Mesothelial cell of epicardium (in vitro differentiated cells): ENCODE results near the gene SVOP. TPM values are rescaled to one million over a fixed set of nuclear protein-coding genes. Genes with fewer than 3 reads are reported as not detected.

Experiments
- DNase-seq, 2 experiments: peaks; one replicate each; pipeline ENCODE4 v3.0.0; 2021; ENCODE audit warnings: low spot score in 2 of 2; ENCODE audit not compliant: unreplicated experiment in 2 of 2
- H3K27ac Mint-ChIP-seq: 2 replicates; pipeline ENCODE4 v1.8.0; 2021; ENCODE audit warnings: mixed read lengths
- H3K27me3 Mint-ChIP-seq: 2 replicates; pipeline ENCODE4 v1.8.0; 2021; ENCODE audit warnings: low read depth, mixed read lengths
- H3K36me3 Mint-ChIP-seq: 2 replicates; pipeline ENCODE4 v1.8.0; 2021; ENCODE audit warnings: mixed read lengths
- H3K4me1 Mint-ChIP-seq: 2 replicates; pipeline ENCODE4 v1.8.0; 2021; ENCODE audit warnings: mixed read lengths
- H3K4me3 Mint-ChIP-seq: 2 replicates; pipeline ENCODE4 v1.8.0; 2021; ENCODE audit warnings: mild to moderate bottlenecking, moderate library complexity, mixed read lengths
- H3K9me3 Mint-ChIP-seq: 2 replicates; pipeline ENCODE4 v1.8.0; 2021; ENCODE audit warnings: mixed read lengths
- total RNA-seq: library from RNA; stranded (reverse); gene quantifications from 3 replicates; pipeline ENCODE4 v1.2.1, GENCODE V29; 2021
- TF ChIP-seq, protein P1 (sequence below): fragments of 200-600 bp; sonication (generic); IDR thresholded peaks from one replicate; pipeline ENCODE4 v1.5.0; 2021; ENCODE audit warnings: antibody characterized with exemption; ENCODE audit not compliant: unreplicated experiment

Gene SVOP
- total RNA-seq, 1 donor from 2014 or later = not detected

DNA sequence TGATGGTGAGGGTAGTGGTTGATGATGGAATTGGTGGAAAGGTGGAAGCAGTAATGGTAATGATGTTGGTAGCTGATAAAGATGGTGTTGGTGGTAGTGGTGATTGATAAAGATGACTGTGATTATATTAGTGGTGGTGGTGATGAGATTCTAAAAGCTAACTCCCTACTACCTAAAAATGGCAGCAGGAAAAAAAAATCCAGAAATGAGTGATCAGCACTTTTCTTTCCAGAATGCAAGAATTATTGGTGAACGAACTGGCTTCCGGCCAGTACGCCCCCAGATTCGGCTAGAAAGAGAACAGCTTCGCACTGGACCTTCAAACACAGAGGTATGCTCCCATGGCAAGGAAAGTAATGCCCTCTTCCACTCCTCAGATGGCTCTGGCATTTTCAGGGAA lies 121.7 kb downstream of the SVOP start:
- Mint-ChIP-seq H3K36me3 (no peaks in the 10 kb centered on the region), H3K27me3 (peaks cover 13% of the 10 kb centered on the region), H3K4me3 (no peak overlapping the region), H3K4me1 (no peaks in the 10 kb centered on the region), H3K9me3 (no peaks in the 10 kb centered on the region), H3K27ac (no peak overlapping the region)
- TF ChIP-seq, protein P1, sequence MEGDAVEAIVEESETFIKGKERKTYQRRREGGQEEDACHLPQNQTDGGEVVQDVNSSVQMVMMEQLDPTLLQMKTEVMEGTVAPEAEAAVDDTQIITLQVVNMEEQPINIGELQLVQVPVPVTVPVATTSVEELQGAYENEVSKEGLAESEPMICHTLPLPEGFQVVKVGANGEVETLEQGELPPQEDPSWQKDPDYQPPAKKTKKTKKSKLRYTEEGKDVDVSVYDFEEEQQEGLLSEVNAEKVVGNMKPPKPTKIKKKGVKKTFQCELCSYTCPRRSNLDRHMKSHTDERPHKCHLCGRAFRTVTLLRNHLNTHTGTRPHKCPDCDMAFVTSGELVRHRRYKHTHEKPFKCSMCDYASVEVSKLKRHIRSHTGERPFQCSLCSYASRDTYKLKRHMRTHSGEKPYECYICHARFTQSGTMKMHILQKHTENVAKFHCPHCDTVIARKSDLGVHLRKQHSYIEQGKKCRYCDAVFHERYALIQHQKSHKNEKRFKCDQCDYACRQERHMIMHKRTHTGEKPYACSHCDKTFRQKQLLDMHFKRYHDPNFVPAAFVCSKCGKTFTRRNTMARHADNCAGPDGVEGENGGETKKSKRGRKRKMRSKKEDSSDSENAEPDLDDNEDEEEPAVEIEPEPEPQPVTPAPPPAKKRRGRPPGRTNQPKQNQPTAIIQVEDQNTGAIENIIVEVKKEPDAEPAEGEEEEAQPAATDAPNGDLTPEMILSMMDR = no peak
- no peak for DNase-seq

DNA sequence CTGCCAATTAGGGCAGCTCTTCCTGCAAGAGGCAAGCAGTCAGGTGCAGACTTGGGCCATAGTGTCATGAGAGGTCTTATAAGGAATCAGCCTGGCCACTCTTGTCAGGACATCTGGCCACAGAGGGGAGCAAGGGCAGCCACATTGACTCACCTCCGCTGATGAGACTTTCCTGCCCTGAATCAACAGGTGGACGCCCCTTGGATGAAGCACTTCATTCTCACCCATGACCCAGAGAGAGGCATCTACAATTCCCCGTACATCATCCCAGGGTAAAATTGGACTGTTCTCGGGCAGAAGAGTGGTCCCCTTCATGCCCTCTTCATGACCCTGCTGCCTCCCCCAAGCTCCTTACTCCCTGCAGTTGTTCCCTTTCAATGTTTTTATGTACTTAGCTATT lies 124.1 kb downstream of the SVOP start:
- Mint-ChIP-seq H3K4me3 (no peak overlapping the region), H3K9me3 (no peaks in the 10 kb centered on the region), H3K4me1 (no peaks in the 10 kb centered on the region), H3K27me3 (peaks cover 15% of the 10 kb centered on the region), H3K36me3 (no peaks in the 10 kb centered on the region), H3K27ac (no peak overlapping the region)
- DNase-seq = no peak
- TF ChIP-seq, protein P1 = no peak

DNA sequence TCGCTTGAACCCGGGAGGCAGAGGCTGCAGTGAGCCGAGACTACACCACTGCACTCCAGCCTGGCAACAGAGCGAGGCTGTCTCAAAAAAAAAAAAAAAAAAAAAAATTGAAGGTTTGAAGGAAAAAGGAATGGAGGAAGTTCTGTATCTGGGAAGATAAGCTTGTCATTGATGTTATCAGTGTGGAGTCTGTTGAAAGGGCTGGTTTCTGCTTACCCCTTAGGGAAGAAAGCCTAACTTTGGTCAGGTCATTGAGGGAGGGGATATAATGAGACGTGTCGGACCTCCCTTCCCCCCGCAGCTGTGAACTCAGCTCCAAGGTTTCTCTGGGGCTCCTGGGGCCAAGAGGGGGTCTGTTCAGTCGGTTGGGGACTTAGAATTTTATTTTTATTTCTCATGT lies 124.5 kb downstream of the SVOP start:
- TF ChIP-seq, protein P1 = no peak
- Mint-ChIP-seq H3K27me3 (peaks cover 15% of the 10 kb centered on the region), H3K4me1 (no peaks in the 10 kb centered on the region), H3K36me3 (no peaks in the 10 kb centered on the region), H3K4me3 (no peak overlapping the region), H3K9me3 (no peaks in the 10 kb centered on the region), H3K27ac (no peak overlapping the region)
- no peak for DNase-seq

DNA sequence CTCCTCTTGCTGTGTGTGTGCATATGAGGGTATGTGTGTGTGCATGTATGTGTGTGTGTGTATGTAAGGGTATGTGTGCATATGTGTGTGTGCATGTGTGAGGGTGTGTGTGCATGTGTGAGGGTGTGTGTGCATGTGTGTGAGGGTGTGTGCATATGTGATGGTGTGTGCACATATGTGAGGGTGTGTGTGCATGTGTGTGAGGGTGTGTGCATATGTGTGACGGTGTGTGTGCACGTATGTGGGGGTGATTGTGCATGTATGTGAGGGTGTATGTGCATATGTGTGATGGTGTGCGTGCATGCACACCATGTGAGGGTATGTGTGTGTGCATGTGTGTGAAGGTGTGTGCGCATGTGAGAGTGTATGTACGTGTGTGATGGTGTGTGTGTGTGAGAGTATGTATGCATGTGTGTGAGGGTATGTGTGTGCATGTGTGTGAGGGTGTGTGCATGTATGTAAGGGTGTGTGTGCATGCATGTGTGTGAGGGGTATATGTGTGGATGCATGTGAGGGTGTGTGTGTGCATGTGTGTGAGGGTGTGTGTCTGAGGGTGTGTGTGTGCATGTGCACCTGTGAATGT lies 125.6 kb downstream of the SVOP start:
- no peaks in the 10 kb centered on the region for H3K4me1 Mint-ChIP-seq
- H3K9me3 Mint-ChIP-seq = peaks cover 4% of the 10 kb centered on the region
- H3K36me3 Mint-ChIP-seq = no peaks in the 10 kb centered on the region
- peaks cover 10% of the 10 kb centered on the region for H3K27me3 Mint-ChIP-seq
- H3K4me3 Mint-ChIP-seq = no peak overlapping the region
- no peak for DNase-seq
- no peak overlapping the region for H3K27ac Mint-ChIP-seq
- TF ChIP-seq, protein P1 = no peak

DNA sequence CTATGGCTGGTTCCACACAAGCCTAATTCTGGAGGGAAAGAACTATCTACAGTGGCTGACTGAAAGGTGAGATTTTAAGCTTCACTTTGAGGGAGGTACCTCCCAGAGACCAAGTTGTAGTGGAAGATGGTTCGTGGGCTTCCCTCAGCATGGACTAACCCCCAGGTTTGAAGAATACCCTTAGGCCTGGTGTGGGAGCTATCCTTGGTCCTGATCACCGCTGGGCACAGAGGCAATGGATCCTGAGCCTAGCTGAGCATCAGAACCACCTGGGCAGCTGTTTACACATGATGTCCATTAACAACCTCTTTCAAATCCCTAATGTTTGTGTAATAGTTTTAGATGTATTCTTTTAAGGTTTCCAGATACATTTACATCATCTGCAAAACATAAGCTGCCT lies 130.7 kb downstream of the SVOP start:
- Mint-ChIP-seq H3K36me3 (no peaks in the 10 kb centered on the region), H3K9me3 (peaks cover 7% of the 10 kb centered on the region), H3K4me3 (no peak overlapping the region), H3K4me1 (no peaks in the 10 kb centered on the region), H3K27me3 (peaks cover 2% of the 10 kb centered on the region), H3K27ac (no peak overlapping the region)
- no peak for DNase-seq
- TF ChIP-seq, protein P1 = no peak

DNA sequence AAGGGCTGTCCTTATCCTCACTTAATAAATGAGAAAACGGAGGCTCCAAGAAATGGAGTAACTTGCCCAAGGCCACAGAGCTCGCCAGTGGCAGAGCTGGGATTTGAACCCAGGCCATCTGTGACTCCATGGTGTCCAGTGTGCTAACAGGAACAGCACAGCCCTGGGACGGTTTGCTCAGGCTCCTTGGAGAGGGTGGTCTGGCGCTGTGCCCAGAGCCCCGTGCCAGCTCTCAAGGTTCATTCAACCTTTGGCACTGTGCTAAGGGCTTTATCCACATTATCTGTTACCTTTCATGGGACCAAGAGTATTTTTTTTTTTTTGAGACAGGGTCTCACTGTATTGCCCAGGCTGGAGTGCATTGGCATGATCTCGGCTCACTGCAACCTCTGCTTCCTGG lies 132.8 kb downstream of the SVOP start:
- no peak overlapping the region for H3K27ac Mint-ChIP-seq
- DNase-seq = no peak
- H3K27me3 Mint-ChIP-seq = no peaks in the 10 kb centered on the region
- TF ChIP-seq, protein P1 = no peak
- H3K36me3 Mint-ChIP-seq = no peaks in the 10 kb centered on the region
- H3K4me3 Mint-ChIP-seq = no peak overlapping the region
- H3K9me3 Mint-ChIP-seq = peaks cover 7% of the 10 kb centered on the region
- H3K4me1 Mint-ChIP-seq = no peaks in the 10 kb centered on the region
